ENCODE results near the gene ITPKC.
"Not testable (repeated sequence)": the region's sequence is repeated elsewhere in the genome, so short reads cannot be mapped to it uniquely, and the experiment has no call there.

The ITPKC gene

DNA sequence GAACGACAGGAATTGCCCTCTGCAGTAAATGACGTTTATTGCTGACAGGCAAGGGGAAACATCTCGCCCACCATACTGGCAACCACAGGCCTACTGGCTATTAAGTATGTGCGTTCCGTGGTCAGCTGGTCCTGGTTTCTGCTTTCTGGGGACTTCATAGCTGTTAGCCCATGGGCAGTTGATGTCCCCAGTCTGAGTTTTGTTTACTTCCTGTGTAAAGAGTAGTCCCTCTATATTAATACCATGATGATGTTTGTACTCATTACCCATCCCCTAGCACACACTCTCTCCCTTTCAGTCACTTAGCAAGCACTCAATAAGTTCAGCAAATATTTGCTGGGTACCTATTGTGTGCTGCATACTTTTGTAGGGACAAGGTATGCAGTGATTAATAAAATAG, 52.0 kb downstream of the ITPKC start:
- no peak for DNase-seq (ENCODE audit: low read depth)

DNA sequence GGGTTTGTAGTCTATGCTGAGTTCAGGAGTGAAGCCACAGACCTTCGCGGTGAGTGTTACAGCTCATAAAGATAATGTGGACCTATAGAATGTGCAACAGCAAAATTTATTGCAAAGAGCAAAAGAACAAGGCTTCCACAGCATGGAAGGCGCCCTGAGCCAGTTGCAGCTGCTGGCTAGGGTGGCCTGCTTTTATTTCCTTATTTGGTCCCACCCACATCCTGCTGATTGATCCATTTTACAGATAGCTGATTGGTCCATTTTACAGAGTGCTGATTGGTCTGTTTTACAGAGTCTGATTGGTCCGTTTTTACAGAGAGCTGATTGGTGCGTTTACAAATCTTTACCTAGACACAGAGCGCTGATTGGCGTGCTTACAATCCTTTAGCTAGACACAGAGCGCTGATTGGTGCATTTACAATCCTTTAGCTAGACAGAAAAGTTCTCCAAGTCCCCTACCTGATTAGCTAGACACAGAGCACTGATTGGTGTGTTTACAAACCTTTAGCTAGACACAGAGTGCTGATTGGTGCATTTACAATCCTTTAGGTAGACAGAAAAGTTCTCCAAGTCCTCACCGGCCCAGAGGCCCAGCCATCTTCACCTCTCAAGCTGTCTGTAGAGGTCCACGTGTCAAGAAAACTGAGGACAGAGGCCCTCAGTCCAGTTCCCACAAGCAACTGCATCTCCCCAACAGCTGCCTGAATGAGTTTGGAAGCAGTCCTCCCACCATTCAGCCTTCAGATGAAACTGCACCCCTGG, 54.4 kb downstream of the ITPKC start:
- not testable (repeated sequence) for DNase-seq (ENCODE audit: low read depth)

DNA sequence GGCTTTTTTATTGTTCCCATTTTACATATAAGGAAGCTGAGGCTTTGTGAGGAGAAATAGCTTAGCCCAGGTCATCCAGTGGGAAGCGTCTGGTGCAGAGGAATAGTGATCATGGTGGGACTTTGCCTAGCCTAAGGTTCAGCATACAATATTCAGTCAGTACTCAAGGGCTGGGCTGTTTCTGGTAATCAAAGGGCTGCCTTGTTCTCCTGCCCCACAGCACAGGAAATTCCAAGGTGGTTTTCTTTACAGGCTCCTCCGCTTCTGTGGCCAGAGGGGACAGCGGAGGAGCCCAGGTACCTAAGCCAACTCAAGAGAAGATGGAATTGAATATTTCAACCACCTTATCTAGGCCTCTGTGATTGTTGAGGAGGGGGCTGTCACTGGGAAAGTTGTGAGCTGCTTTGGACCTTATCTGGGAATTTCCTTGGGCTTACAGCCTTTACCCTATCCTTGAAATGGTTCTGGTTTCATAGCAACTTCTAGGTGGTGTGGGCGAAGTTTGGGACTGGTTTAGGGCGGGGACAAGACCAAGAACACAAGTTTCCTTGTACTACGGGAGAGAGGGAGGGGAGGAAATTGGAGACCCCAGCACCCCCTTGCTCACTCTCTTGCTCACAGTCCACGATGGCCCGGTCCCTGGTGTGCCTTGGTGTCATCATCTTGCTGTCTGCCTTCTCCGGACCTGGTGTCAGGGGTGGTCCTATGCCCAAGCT, 58.2 kb downstream of the ITPKC start, which contains the start of gene MIA:
Gene MIA (plus strand): TSS at position 606 of the 716 bp plus-strand sequence. CDS start 22 bp downstream, at position 628.
- DNase-seq (ENCODE audit: low read depth), result no peak

DNA sequence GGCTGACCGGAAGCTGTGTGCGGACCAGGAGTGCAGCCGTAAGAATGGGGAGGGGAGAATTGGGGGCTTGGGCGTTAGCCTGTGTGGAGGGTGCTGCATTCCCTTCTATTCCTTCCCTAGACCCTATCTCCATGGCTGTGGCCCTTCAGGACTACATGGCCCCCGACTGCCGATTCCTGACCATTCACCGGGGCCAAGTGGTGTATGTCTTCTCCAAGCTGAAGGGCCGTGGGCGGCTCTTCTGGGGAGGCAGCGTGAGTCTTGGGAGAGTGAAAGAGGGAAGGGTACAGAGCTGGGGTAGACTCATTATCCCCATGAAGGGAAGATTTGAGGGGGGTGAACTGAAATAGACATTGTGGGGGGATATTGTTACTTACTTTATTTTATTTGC, 58.7 kb downstream of the ITPKC start:
- DNase-seq (ENCODE audit: low read depth), result no peak

DNA sequence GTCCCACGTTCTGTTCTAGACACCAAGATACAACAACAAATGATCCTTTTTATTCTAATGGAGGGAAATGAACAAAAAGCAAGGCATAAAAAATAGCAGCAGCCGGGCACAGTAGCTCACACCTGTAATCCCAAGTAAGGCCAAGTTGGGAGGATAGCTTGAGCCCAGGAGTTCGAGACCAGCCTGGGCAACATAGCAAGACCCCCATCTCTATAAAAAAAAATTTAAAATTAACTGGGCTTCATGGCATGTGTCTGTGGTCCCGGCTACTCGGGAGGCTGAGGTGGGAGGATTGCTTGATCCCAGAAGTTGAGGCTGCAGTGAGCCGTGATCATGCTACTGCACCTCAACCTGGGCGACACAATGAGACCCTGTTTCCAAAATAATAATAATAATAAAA, 59.5 kb downstream of the ITPKC start:
- DNase-seq (ENCODE audit: low read depth), result no peak

DNA sequence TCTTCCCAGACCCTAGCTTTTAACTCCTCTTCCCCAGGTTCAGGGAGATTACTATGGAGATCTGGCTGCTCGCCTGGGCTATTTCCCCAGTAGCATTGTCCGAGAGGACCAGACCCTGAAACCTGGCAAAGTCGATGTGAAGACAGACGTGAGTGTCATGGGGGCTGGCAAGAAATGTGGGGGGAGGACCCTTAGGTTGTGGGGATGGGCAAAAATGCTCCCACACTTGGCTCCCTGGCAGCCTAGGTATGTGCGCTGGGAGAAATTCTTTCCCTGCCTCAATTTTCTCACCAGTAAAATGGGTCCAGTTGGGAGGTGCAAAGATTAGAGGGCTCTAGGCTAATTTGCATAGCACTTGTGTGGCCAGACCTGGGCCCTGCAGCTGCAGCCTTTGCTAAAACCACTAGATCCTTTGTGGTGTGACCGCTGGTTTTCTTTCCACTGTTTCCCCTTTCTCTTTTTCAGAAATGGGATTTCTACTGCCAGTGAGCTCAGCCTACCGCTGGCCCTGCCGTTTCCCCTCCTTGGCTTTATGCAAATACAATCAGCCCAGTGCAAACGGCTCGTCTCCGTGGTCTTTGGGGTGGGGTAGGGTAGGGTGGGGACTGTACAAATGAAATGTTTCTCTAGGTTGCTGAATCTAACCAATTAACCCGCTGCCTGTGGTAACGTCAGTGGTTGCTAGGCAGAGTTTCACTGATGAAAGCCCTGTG, 60.2 kb downstream of the ITPKC start:
- DNase-seq (ENCODE audit: low read depth), result peak; percentile 84

DNA sequence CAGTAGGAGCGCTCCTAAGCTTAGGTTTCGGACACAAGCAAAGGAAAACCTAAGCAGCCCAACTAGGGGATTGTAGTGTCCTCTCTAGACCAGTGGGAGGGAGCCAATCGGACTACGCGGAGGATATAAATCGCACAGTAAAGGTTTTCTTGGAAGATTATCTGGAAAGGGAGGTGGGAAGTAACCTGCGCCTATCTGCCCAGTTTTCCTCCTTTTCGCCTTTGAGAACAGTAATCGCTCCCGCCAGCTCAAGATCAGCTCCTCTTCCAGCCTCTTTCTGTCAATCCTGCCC, 60.7 kb downstream of the ITPKC start:
- DNase-seq (ENCODE audit: low read depth), result no peak

DNA sequence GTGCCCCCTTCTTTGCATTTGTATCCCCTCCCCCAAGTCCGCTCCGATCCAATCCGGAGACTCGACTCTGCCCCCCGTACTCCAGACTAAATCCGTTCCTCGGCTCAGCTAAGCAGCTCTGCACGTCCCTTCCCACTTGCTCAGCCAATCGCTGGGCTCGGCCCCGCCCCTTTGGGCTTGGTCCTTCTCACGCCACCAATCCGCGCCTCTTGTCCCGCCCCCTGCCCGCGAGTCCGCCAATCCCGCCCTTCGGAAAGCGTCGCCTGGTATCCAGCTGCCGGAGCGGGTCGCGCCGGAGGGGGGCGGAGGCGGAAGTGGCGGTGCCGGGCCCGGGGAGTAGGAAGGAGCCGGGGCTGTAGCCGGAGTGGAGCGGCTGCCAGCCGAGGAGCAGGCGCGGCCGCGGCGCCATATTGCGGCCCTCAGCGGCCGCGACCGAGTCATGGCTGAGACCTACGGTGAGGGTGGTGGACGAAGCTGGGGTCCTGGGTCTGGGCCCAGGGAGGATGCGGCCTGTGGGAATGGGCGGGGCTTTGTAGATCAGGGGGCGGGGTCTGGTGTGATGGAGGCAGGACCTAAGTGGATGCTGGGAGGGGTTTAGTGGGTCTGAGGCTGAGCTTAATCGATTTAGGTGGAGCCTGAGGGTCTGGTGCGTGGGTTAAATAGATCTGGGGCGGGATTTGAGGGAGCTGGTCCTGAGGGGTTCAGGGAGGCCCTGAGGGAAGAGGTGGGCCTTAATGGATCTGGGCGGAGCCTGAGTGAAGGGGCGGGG, 61.2 kb downstream of the ITPKC start, which contains the start of gene RAB4B:
Gene RAB4B (plus strand): TSS at position 311 of the 769 bp plus-strand sequence. CDS start 129 bp downstream, at position 440.
- DNase-seq (ENCODE audit: low read depth), result peak; percentile 99

DNA sequence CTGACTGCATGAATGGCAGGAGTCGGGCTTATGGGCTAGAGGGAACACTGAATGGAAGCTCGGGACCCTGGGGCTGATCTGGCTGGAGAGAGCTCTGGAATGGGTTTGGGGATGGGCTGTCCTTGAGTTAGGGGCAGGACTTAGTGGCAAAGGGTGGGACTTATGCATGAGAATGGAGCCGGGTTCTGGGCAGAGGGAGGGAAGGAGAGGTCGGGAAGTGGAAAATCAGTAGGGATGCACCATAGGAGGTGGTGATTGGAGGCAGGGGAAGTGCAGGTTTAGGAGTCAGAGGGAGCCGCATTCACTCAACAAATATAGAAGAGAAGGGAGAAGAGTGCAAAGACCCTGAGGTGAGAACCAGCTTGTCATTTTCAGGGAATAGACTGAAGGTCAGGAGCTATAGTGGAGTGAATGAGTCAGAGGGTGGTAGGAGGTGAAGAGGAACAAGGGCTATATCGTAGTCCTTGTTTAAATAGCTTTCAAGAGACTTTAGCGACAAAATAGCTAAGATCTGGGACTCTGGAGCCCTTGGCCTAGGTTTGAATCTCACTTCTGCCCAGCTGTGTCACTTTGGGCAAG, 61.9 kb downstream of the ITPKC start:
- DNase-seq (ENCODE audit: low read depth), result no peak

DNA sequence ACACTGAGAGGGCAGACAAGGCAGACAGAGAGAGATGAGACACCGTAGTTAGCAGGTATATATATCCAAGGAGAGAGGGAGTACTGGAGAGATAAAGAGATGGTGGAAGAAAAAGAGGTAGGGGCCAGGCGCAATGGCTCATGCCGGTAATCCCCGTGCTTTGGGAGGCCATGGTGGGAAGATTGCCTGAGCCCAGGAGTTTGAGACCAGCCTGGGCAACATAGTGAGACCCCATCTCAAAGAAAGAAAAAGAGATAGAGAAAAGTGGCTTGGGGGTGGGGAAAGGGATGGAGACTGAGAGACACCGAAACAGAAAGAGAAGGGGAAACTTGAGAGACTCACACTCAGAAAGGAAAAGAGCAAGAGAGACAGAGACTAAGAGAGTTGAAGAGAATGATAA, 63.7 kb downstream of the ITPKC start:
- no peak for DNase-seq (ENCODE audit: low read depth)

DNA sequence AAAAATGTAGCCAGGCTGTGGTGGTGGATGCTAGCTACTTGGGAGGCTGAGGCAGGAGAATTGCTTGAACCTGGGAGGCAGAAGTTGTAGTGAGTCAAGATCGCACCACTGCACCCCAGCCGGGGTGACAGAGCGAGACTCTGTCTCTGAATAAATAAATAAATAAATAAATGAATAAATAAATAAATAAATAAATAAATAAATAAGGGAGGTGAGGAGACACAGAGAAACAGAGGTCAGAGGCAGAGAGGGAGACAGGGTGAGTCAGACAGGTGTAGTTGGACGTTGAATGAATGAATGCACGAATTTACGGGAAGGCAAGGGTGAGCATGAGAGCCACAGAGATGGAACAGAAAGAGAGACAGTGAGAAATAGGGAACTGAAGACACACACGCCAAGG, 64.2 kb downstream of the ITPKC start:
- DNase-seq (ENCODE audit: low read depth), result no peak

DNA sequence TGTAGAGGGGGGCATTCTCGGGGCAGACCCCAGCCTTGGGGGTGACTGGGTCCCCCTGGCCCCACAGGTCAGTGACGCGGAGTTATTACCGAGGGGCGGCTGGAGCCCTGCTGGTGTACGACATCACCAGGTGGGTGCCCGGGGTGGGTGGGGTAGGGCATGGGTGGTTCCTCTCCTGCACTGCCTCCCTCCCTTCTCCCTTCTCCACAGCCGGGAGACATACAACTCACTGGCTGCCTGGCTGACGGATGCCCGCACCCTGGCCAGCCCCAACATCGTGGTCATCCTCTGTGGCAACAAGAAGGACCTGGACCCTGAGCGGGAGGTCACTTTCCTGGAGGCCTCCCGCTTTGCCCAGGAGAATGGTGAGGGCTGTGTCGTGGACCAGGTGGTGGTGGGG, 66.8 kb downstream of the ITPKC start:
- DNase-seq (ENCODE audit: low read depth), result no peak

DNA sequence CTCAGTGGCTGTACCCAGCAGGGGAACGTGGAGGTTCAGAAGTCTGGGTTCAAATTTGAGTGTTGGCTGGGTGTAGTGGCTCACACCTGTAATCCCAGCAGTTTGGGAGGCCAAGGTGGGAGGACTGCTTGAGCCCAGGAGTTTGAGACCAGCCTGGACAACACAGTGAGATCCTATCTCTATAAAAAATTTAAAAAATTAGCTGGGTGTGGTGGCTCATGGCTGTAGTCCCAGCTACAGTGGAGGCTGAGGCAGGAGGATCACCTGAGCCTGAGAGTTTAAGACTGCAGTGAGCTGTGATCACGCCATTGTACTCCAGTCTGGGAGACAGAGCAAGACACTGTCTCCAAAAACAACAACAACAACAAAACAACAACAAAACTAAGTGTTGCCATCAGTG, 67.2 kb downstream of the ITPKC start:
- DNase-seq (ENCODE audit: low read depth), result not testable (repeated sequence)

DNA sequence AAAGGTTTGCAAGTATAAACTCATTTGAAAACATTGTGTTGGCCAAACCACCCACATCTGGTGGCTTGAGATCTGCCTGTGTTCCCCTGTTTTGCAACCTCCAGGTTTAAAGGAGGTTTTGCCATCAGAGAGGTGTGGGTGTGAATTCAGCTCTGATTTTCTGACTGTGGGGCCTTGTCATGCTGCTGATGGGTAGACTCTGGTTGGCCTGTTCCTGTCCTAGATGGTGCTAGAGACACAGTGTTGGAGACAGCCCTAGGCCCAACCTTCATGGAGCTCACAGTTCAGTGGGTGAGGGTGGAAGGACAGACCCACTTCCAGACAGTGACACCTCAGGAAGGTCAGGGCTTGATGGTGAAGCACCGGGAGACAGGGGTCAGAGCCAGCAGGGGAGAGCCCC, 68.6 kb downstream of the ITPKC start:
- no peak for DNase-seq (ENCODE audit: low read depth)

DNA sequence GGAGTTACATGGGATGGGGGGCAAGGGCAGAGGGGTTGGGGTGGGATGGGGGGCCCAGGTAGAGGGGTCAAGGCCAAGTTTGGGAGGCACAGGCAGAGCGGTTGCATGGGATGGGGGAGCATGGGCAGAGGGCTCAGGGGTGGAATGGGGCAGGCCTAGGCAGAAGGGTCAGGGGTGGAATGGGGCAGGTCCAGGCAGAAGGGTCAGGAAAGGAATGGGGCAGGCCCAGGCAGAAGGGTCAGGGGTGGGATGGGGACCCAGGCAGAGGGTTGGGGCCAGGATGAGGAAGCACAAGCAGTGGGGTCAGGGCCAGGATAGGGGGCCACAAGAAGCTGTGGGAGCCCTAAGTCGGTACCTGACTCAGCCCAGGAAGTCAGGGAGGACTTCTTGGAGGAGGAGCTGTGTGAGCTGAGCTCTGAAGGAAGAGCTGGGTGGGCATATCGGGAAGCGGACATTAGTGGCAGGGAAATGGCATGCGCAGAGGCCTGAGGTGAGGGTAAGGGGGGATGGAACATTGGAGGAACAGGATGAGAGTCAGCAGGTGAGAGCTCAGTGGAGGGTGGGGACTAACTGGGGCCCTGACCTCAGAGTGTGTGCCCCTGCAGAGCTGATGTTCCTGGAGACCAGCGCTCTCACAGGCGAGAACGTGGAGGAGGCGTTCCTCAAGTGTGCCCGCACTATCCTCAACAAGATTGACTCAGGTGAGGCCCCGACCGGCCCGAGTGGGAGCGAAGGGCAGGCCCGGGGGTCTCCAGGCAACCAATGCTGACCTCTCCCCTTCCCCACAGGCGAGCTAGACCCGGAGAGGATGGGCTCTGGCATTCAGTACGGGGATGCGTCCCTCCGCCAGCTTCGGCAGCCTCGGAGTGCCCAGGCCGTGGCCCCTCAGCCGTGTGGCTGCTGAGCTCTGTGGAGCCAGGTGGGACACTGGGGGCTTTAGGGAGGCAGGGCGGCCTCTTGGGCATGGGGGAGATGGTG, 69.4 kb downstream of the ITPKC start:
- no peak for DNase-seq (ENCODE audit: low read depth)

All from stimulated activated CD8-positive, alpha-beta memory T cell treated with anti-CD3 and anti-CD28 coated beads, Interleukin-12 subunit alpha, Interleukin-12 subunit beta, amount 100 ng/mL, for 1 hour (primary cell).